IMR-90 (cell line): ENCODE data around the gene CEACAM16. TPM values are rescaled to one million over a fixed set of nuclear protein-coding genes. Genes with fewer than 3 reads are reported as not detected.

Experiments
- ATAC-seq: fragments of 200-7000 bp; cut with Tn5 transposase; 2 replicates; pipeline ENCODE4 v1.9.1; 2020; ENCODE audit warnings: low read depth, mild to moderate bottlenecking, moderate library complexity
- BruUV-seq: library from RNA; stranded (reverse); fragments of 400-500 nt; replicated peaks from 2 replicates; lab custom pipeline; 2021; lab: Mats Ljungman, UMichigan
- CTCF ChIA-PET: fragments of 300-600 bp; formaldehyde crosslinking; extraction: SDS; loops from one replicate; lab custom pipeline; 2021; ENCODE audit warnings: antibody characterized with exemption; lab: Yijun Ruan, JAX
- POLR2A ChIA-PET: fragments of 300-600 bp; sonication (Branson Sonifier 250); formaldehyde crosslinking; loops from one replicate; lab custom pipeline; 2022; ENCODE audit warnings: antibody characterized with exemption; ENCODE audit not compliant: unreplicated experiment; lab: Charles Lee
- DNase-seq: peaks from one replicate; pipeline ENCODE4 v3.0.0; 2013
- H2AFZ ChIP-seq: replicated peaks from 2 replicates; pipeline ENCODE3; 2013; ENCODE audit warnings: low read length, mild to moderate bottlenecking; ENCODE audit not compliant: poor library complexity
- H2AK5ac ChIP-seq: 2 replicates; pipeline ENCODE4 v1.6.1; 2013; ENCODE audit warnings: low read depth, low read length, inconsistent platforms
- H2AK9ac ChIP-seq: replicated peaks from 2 replicates; pipeline ENCODE3; 2013; ENCODE audit warnings: mild to moderate bottlenecking, low read depth, low read length, moderate library complexity; ENCODE audit not compliant: poor library complexity
- H2BK120ac ChIP-seq: 2 replicates; pipeline ENCODE4 v1.6.1; 2013; ENCODE audit warnings: low read depth, low read length, inconsistent platforms
- H2BK15ac ChIP-seq: 3 replicates; pipeline ENCODE4 v1.6.1; 2013; ENCODE audit warnings: low read depth, low read length, inconsistent platforms
- H2BK20ac ChIP-seq: 2 replicates; pipeline ENCODE4 v1.6.1; 2013; ENCODE audit warnings: low read depth, mild to moderate bottlenecking, inconsistent platforms, low read length, moderate library complexity
- H2BK5ac ChIP-seq: 2 replicates; pipeline ENCODE4 v1.6.1; 2013; ENCODE audit warnings: mild to moderate bottlenecking, low read depth, low read length, inconsistent platforms; ENCODE audit not compliant: poor library complexity, severe bottlenecking
- H3K14ac ChIP-seq: replicated peaks from 2 replicates; pipeline ENCODE4 v1.6.1; 2013; ENCODE audit warnings: low read depth, low read length, inconsistent platforms
- H3K18ac ChIP-seq: 2 replicates; pipeline ENCODE4 v1.6.1; 2013; ENCODE audit warnings: low read depth, low read length, control low read depth
- H3K23ac ChIP-seq: 2 replicates; pipeline ENCODE4 v1.6.1; 2013; ENCODE audit warnings: low read depth, low read length, inconsistent platforms
- H3K27ac ChIP-seq: 2 replicates; pipeline ENCODE4 v1.5.1; 2013; ENCODE audit warnings: mild to moderate bottlenecking, control low read depth, low read length; ENCODE audit not compliant: insufficient read depth
- H3K27me3 ChIP-seq: 2 replicates; pipeline ENCODE4 v1.6.1; 2013; ENCODE audit warnings: low read length; ENCODE audit not compliant: control insufficient read depth, insufficient read depth
- H3K36me3 ChIP-seq: 2 replicates; pipeline ENCODE4 v1.6.1; 2013; ENCODE audit warnings: low read length, mixed read lengths; ENCODE audit not compliant: control insufficient read depth, insufficient read depth
- H3K4ac ChIP-seq: 2 replicates; pipeline ENCODE4 v1.6.1; 2013; ENCODE audit warnings: low read depth, low read length, inconsistent platforms
- H3K4me1 ChIP-seq: 2 replicates; pipeline ENCODE4 v1.6.1; 2013; ENCODE audit warnings: low read length, mixed read lengths; ENCODE audit not compliant: control insufficient read depth, insufficient read depth
- H3K4me2 ChIP-seq: 2 replicates; pipeline ENCODE4 v1.6.1; 2013; ENCODE audit warnings: low read depth, mild to moderate bottlenecking, control low read depth, low read length, moderate library complexity
- H3K4me3 ChIP-seq: 2 replicates; pipeline ENCODE4 v1.5.1; 2013; ENCODE audit warnings: low read depth, mild to moderate bottlenecking, control low read depth, low read length, moderate library complexity; ENCODE audit not compliant: insufficient read depth
- H3K56ac ChIP-seq: 2 replicates; pipeline ENCODE4 v1.6.1; 2013; ENCODE audit warnings: low read length, inconsistent platforms; ENCODE audit not compliant: insufficient read depth; ENCODE audit errors: extremely low read depth
- H3K79me1 ChIP-seq, 2 experiments: 2 replicates each; pipeline ENCODE4 v1.6.1; 2013; ENCODE audit warnings: low read length in 2 of 2, inconsistent platforms in 1 of 2, low read depth in 1 of 2
- H3K9ac ChIP-seq: 2 replicates; pipeline ENCODE4 v1.6.1; 2013; ENCODE audit warnings: low read depth, low read length, control low read depth
- H3K9me1 ChIP-seq: 2 replicates; pipeline ENCODE4 v1.6.1; 2013; ENCODE audit warnings: low read length, inconsistent platforms; ENCODE audit not compliant: insufficient read depth
- H3K9me3 ChIP-seq: 2 replicates; pipeline ENCODE4 v1.6.1; 2013; ENCODE audit warnings: low read length; ENCODE audit not compliant: control insufficient read depth, insufficient read depth
- H4K20me1 ChIP-seq: 2 replicates; pipeline ENCODE4 v1.6.1; 2013; ENCODE audit warnings: low read length, inconsistent platforms; ENCODE audit not compliant: insufficient read depth
- H4K5ac ChIP-seq: 2 replicates; pipeline ENCODE4 v1.6.1; 2013; ENCODE audit warnings: mild to moderate bottlenecking, low read depth, low read length, control low read depth
- H4K8ac ChIP-seq, 2 experiments: 2 replicates each; pipeline ENCODE4 v1.6.1; 2013; ENCODE audit warnings: low read depth in 2 of 2, low read length in 2 of 2, control low read depth in 1 of 2, inconsistent platforms in 1 of 2
- H4K91ac ChIP-seq: 2 replicates; pipeline ENCODE4 v1.6.1; 2013; ENCODE audit warnings: low read depth, low read length, inconsistent platforms; ENCODE audit not compliant: insufficient read depth
- MAFK ChIP-seq: IDR thresholded peaks from 2 replicates; pipeline ENCODE4 v1.6.1; 2012; ENCODE audit warnings: low read depth, low read length, improper control_type of control experiment
- RCOR1 ChIP-seq: IDR thresholded peaks from 2 replicates; pipeline ENCODE4 v1.6.1; 2012; ENCODE audit warnings: mild to moderate bottlenecking, low read length, improper control_type of control experiment; ENCODE audit not compliant: insufficient replicate concordance
- WGBS, 2 experiments: methylation state at CpG; one replicate each; pipeline versions ENCODE4 v1.1.5 to v1.1.7; 2013; ENCODE audit warnings: missing lambda C conversion rate in 2 of 2; ENCODE audit not compliant: insufficient read length in 1 of 2; ENCODE audit errors: extremely low coverage in 2 of 2; 5-methylcytosine and 5-hydroxymethylcytosine counted together
- dilution Hi-C: fragments of 300-500 bp; cut with HindIII; formaldehyde crosslinking; loops from one replicate; pipeline ENCODE4 v1.14.3; 2018; ENCODE audit warnings: low sequenced_read_pairs; ENCODE audit not compliant: unreplicated experiment
- in situ Hi-C: fragments of 300-500 bp; cut with MboI; formaldehyde crosslinking; loops from 3 replicates; pipeline ENCODE4 v1.14.3; 2019; ENCODE audit warnings: low sequenced_read_pairs, inconsistent platforms, mixed read lengths
- intact Hi-C: fragments of 100-400 bp; cut with micrococcal nuclease; formaldehyde crosslinking; loops from 2 replicates; pipeline ENCODE4 v1.10.0; 2022
- polyA plus RNA-seq, 3 experiments: library from polyadenylated mRNA; depleted of rRNA; stranded (reverse); fragments of >200 nt; gene quantifications; 2 replicates each; pipeline ENCODE4 v1.2.3, GENCODE V29; 2012; ENCODE audit warnings: low replicate concordance in 1 of 3
- total RNA-seq: library from RNA; depleted of rRNA; stranded (reverse); fragments of >200 nt; gene quantifications from 2 replicates; pipeline ENCODE4 v1.2.3, GENCODE V29; 2012
- TF ChIP-seq, protein P1 (sequence below): fragments of 150-350 bp; IDR thresholded peaks from 2 replicates; pipeline ENCODE4 v1.6.1; 2016; ENCODE audit warnings: low read depth, mild to moderate bottlenecking, low read length, moderate library complexity, borderline replicate concordance

The CEACAM16 gene
- total and polyA plus RNA-seq, 2 of the 4 experiments (the other 2 are of a cell fraction): not detected

DNA sequence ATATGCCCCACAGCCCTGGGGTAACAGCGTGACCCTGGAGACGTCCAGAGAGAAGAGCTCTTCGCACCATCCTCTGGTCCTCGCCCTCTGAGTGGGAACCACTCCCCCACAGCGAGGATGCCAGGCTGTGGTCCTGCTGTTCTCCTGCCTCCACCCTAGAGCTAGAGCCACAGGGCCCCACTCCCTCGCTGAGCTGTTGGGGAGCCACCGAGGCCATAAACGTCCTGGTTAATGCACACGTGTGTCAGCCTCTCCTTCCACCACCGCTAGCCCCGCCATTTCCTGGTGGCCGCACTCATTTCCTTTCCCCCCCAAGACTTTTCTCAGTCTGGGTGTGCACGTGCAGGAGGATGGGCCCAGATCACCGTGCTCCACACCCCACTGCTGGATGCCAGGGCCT lies 11.5 kb downstream of the CEACAM16 start:
- in situ Hi-C loops: no loop called here
- BruUV-seq: no TSS peak

More for the DNA sequence above, 11.5 kb downstream of the CEACAM16 start:
- H2BK5ac ChIP-seq: no peak overlapping the region
- no peaks in the 10 kb centered on the region for H3K79me1 ChIP-seq
- no peaks in the 10 kb centered on the region for H3K36me3 ChIP-seq
- TF ChIP-seq RCOR1: no peak
- no peak for TF ChIP-seq MAFK
- TF ChIP-seq, protein P1, sequence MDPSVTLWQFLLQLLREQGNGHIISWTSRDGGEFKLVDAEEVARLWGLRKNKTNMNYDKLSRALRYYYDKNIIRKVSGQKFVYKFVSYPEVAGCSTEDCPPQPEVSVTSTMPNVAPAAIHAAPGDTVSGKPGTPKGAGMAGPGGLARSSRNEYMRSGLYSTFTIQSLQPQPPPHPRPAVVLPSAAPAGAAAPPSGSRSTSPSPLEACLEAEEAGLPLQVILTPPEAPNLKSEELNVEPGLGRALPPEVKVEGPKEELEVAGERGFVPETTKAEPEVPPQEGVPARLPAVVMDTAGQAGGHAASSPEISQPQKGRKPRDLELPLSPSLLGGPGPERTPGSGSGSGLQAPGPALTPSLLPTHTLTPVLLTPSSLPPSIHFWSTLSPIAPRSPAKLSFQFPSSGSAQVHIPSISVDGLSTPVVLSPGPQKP: no peak
- dilution Hi-C loops: no loop called here
- H4K91ac ChIP-seq: no peak overlapping the region
- H2AK5ac ChIP-seq: no peak overlapping the region
- no peak overlapping the region for H2BK20ac ChIP-seq
- H4K5ac ChIP-seq: no peak overlapping the region
- H4K20me1 ChIP-seq: no peaks in the 10 kb centered on the region
- no peak overlapping the region for H3K14ac ChIP-seq
- 85% methylated on average over 5 of the region's 14 CpGs; no CpG with 5 or more reads in 1 of the 2 experiments for WGBS, 2 experiments
- H3K27me3 ChIP-seq: peaks cover 8% of the 10 kb centered on the region
- DNase-seq: no peak
- no peak overlapping the region for H3K56ac ChIP-seq
- CTCF ChIA-PET: no interaction called here
- POLR2A ChIA-PET: no interaction called here
- H2BK120ac ChIP-seq: no peak overlapping the region
- H4K8ac ChIP-seq: no peak overlapping the region
- H2AFZ ChIP-seq: peak overlapping the region; percentile 43
- H3K9ac ChIP-seq: no peak overlapping the region
- no peaks in the 10 kb centered on the region for H3K4me1 ChIP-seq
- ATAC-seq: no peak
- intact Hi-C loops: no loop called here
- H3K9me1 ChIP-seq: no peaks in the 10 kb centered on the region
- H3K18ac ChIP-seq: no peak overlapping the region
- no peak overlapping the region for H3K27ac ChIP-seq
- peaks cover 6% of the 10 kb centered on the region for H3K9me3 ChIP-seq
- H2BK15ac ChIP-seq: no peak overlapping the region
- no peak overlapping the region for H3K4ac ChIP-seq
- no peak overlapping the region for H2AK9ac ChIP-seq
- H3K23ac ChIP-seq: no peak overlapping the region
- H3K4me2 ChIP-seq: no peak overlapping the region
- no peak overlapping the region for H3K4me3 ChIP-seq
